Hippocampal formation (tissue), 2 donors: ENCODE measurements around the gene WDR1.

ENCODE experiments used
- DNase-seq, 2 donors: peaks; one replicate each; lab custom pipeline; 2025; lab: John Stamatoyannopoulos, UW

The WDR1 gene

DNA sequence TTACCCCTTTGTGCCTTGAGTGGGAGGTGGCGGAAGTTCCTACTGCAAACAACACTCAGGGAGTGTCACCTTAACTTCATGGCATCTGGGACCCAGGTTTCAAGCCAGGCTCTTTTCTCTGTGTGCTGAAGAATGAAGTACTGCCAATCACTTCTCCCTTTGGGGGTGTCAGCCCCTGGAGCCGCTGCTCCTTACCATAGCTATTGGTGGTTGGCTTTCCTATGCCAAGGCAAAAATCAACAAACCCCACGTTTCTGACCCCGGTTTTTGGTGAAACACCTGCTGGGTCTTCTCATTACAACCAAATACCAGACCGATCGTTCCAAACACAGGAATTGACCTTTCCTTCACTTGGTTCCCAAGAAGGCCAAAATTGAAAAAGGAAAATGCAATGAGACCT, 75.6 kb downstream of the WDR1 start:
- DNase-seq: no peak

DNA sequence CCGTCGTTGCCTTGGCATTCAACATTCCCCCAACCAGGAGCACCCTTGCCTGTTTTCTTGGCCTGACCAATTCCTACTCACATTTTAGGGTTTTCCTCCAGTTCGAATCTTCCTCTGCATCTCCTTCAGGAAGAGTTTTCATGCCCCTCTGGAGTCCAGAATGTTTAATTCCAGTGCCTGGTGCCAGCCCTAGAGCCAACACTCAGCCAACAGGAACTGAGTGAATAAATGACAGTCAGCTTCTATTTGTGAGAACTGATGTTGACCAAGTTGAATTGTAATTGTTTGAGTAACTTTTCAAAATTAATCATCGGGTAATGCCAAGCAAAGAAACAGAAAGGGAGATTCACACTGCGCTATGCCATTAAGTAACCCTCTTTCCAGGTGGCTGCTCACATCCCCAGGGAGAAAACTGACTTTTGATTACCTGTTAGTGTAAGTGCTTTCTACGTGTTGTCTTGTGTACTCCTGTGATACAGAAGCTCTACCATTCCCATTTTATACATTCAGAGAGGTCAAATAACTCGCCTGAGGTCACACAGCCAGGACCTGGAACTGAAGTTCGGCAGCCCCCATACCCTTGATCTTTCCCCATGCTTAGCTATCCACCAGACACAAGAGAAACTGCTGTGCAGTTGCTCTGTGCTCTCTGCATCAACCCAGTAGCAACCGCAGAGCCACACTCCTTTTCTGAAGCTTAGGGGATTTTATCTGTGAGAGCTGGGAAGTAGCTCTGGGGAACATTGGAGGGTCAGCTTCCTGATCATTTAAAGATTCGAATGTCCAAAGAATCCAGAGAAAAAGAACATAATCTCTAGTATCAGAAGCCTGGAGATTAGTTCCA, 76.3 kb downstream of the WDR1 start:
- DNase-seq: no peak

DNA sequence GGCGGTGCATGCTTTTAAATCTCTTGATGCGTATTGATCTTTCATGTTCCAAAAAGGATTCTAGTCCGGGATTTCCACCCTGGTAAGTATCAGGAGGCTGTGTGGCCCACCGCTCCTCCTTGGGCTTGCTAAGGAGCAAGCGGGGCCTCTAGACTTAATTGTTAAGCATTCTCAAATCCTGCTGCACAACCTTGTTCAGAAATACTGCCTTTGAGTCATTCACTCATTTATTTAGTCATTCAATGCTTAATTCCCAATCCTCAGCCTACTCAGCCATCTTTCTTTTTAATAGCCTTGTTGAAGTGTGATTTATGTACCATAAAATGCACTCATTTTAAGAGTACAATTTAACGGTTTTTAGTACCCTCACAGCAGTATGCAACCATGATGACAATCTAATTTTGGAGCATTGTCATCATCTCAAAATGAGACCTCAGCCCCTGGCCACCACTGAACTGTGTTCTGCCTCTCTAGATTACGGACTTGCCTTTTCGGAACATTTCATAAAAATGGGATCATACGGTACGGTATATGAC, 79.7 kb downstream of the WDR1 start:
- no peak for DNase-seq

DNA sequence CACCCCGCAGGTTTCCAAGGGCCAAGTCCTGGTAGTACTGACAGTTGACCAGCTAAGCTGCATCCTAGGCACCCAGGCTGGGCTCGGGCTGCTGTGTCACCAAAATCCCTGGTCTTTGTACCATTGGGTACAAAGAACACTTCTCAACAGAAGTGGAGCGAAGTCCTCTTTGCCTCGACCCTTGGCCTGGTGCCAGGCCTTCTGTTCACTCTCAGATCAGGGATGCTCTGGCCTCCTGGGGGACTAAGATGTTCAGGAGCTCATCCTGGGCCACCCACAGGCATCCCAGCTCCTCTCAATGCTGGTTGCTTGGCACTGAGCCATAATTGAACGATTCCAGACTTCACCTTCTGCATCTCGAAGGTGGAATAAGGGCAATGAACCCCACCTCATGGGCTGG, 81.5 kb downstream of the WDR1 start:
- DNase-seq: no peak

DNA sequence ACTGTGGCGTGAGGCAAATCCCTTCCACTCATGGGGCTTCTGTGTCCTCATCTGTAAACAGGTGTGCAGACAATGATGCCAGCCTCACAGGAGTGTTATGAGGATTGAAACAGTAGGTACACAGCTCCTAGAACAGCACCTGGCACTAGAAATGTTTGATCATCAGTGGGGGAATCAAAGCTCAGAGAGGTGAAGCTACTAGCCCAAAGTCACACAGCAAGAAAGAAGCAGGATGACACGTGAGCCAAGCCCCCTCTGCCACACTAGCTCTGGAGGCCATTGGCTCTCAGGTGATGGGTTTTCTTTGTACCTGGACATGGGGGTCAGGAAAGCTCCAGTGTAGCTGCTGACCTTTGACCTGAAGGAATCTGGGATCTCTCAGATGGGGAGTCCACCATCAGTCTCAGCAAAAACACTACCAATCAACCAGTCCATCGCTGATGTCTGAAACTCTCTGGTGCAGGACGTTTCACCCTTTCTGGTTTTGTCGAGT, 81.9 kb downstream of the WDR1 start:
- no peak for DNase-seq

DNA sequence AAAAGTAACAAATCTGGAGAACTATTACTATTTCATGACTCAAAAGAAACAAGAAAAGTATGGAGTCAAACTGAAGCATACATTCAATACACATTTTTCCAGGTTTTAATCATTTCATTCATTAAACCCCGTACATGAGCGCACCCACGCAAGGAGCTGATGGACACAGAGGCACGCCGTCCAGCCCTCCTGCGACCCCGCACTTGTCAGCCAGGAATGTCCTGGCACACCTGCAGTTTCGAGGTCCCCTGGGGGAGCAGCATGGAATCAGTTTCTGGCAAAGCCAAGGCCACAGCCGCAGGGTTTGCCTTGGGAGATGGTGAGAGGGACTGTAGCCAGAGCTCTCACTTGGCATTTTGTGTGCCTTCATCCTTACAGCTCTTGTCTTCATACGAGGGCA, 82.5 kb downstream of the WDR1 start:
- no peak for DNase-seq

DNA sequence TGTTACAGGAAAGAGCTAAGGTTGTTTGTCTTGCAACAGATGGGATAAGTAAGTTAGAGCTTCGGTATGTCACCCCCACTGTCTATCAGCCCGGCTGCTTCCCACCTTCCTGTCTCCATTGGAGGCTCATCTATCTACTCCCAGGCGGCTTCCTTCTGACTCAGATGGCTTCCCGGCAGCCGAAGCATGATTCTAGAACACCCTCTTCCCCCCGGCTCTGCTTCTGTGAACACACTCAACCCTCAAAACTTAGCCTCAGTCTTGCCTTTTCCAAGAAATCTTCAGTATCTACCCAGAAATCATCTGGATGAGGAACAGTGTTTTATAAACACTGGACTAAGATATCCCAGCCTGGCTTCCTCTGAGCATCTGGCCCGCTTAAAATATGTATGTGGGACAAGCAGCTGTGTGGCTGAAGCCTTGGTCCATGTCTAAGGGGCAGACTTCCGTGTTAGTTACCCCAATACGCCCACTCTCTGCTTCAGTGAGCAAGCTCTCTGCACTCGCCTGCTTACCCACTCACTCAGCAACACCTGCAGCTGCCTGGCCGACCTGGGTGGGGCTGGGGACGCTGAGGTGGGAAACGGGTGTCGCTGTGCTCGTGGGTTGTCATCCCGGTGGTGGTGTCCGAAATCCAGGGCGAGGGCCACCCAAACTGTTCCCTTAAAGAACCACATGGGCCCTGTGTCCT, 83.3 kb downstream of the WDR1 start:
- DNase-seq: no peak

DNA sequence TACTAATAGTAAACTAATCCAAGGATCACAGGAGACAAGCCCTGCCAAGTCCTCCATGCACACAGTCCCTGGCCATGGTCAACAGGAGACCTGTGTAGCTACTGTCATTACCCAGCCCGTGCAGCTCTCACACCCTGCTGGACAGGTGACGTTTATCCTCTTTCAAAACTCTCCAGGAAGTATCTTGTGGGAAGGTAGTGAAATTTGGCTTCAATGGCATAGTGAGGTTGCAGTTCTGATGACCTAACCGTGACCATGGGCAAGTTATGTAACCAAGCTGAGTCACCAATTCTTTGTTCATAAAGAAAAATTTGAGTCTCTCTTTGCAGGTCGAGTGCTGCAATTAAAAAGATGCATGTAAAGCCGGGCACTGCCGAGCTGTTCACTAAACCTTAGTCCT, 84.0 kb downstream of the WDR1 start:
- DNase-seq: no peak

DNA sequence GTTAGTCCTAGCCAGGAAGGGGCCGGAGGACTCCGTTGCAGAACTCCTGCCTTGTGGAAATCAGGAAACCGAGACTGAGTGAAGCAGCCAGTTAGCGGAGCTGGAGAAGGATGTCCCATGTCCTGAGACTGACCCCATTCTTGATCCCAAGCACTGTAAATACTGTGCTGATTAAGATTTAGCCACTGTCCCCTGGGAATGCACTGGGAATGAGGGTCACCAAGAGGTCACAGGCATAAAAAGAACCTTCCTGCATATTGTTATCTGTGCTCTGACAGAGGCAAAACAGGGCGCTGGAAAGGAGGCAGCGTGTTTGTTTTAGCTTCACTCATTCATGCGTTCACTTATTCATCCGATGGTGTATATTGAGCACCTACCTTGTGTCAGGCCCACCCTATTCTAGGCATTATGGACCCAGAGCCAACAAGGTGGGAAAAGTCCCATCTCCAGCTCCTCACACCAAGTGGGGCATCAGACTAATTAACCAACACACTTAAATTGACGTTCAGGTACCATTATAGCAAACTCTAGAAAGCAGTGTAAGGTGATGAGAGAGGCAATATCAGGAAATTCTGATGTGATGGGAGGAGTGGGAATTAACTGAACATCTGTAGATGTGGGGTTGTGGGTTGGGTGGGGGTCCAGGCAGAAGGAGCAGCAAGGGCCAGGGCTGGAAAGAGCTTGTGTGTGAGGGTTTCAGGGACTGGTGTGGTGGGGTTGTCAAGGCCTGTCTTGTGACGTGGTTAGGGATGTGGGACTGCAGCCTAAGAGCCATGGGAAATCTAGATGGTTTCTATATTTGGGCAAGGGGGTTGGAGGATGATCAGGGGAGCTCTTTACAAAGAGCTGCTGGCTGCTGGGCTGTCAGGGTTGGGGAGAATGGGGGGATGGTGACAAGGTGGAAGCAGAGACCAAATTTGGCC, 84.7 kb downstream of the WDR1 start:
- no peak for DNase-seq

DNA sequence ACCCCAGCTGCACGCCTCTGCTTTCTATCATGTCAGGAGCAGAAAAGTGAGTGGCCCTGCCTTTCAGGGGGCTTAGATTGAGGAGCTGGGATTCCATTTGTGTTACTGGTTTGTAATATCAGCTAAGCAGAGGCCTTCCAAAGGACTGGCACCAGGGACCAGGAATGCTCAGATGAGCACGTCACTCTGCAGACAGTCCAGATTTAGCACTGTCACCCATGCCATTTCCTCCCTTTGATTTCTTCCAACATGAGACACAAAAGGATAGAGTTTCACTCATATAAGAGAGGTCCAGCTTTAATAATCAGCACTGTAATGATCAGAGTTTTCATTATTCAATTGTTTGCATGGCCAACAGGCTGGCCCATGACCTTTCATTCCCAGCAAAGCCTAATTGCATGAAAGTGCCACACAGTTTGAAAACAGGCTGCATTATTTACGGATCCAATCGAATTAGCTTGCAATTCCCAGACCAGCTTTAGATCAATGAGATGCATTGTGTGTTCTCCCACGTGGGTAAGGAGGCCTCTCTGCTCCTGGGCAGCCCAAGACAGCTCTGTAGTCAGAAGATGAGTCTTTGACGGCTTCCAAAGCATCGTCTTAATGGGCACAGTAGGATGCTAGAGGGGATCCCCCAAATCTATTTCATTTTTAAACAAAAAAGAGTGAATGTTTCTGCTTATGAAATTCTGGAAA, 85.5 kb downstream of the WDR1 start:
- no peak for DNase-seq

DNA sequence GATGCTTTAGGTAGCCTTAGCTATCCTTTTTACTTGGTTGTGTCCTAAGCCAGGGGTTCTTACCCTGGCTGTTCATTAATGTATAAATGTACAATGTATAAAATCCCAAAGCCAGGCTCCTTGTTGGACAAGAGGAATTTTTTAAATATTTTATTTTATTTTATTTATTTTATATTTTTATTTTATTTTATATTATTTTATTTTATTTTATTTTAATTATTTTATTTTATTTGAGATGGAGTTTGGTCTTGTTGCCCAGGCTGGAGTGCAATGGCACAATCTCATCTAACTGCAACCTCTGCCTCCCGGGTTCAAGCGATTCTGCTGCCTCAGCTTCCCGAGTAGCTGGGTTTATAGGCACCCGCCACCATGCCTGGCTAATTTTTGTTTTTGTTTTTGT, 87.2 kb downstream of the WDR1 start:
- DNase-seq: no peak

DNA sequence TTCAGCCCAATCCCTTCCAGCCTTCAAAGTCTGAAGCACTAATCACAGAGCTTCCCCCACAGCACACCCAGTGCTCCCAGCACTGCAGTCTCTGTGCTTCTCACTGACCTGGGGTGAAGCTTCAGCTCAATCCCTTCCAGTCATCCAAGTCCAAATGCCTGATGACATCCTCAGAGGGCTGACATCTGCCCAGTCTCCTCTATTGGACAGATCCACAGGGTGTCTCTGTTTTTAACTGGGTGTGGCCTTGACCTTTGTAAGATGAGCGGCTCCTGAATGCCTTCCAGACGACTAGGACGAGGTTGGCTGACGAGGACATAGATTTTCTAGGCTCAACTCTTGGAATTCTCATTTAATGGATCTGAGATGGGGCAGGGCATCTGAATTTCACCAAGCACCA, 87.7 kb downstream of the WDR1 start:
- DNase-seq: no peak

DNA sequence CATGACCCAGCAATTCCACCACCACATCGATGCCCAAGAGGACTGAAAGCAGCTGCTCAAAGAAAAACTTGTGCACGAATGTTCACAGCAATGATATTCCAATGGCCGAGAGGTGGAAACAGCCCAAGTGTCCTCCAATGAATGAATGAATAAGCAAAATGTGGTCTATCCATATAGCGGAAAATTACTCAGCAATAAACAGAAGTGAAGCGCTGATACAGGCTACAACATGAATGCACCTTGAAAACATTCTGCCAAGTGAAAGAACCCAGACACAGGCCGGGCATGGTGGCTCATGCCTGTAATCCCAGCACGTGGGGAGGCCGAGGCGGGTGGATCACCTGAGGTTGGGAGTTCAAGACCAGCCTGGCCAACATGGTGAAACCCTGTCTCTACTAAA, 90.1 kb downstream of the WDR1 start:
- no peak for DNase-seq

DNA sequence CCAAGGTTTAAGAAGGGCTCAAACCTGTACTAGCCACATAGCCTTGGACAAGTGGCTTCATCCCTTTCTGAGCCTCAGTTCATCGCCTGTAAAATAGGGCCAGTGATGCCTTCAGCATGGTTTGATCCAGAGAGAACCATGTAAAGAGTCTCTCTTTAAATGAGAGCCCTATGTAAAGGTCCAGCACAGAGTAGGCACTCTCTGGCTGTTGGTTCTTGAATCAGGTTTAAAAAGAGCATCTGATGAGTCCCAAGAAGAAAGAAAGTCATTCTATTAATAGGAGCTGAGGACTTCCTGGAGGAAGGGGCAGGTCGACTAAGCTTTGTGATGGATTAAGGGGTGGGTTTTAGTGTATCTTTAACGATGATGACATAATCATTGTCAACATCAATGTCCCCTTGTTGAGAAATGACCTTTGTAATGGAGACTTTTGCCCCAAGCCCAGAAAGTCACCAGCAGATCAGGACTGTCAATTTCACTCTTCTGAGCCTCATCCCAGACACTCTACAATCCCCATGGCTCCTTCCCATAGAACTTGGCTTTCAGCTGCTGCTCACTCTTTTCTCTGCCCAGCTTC, 91.3 kb downstream of the WDR1 start:
- DNase-seq: no peak
